Measurements from ENCODE around the gene GALNT3. TPM values are rescaled to one million over a fixed set of nuclear protein-coding genes. Genes with fewer than 3 reads are reported as not detected.

GALNT3 gene
- total RNA-seq, 1 donor from 2014 or later: 1.1 TPM

- no peak for DNase-seq (ENCODE audit: low spot score)
These were observed 47.5 kb downstream of the GALNT3 start for GRCh38 chr2:165746501-165746900.

- no peak for DNase-seq (ENCODE audit: low spot score)
These were observed 48.1 kb downstream of the GALNT3 start for GRCh38 chr2:165745916-165746315.

GRCh38 chr2:165743442-165743841, 50.6 kb downstream of the GALNT3 start:
- DNase-seq (ENCODE audit: low spot score): no peak

- no peak for DNase-seq (ENCODE audit: low spot score)
These were observed 68.6 kb downstream of the GALNT3 start for GRCh38 chr2:165725421-165725820.

- DNase-seq (ENCODE audit: low spot score): no peak
These were observed 73.5 kb downstream of the GALNT3 start for GRCh38 chr2:165720511-165720910.

GRCh38 chr2:165718610-165719210, 75.3 kb downstream of the GALNT3 start:
- no peak for DNase-seq (ENCODE audit: low spot score)

- DNase-seq (ENCODE audit: low spot score): no peak
These were observed 78.0 kb downstream of the GALNT3 start for GRCh38 chr2:165716091-165716490.

GRCh38 chr2:165706960-165707487, 87.0 kb downstream of the GALNT3 start:
- no peak for DNase-seq (ENCODE audit: low spot score)

- no peak for DNase-seq (ENCODE audit: low spot score)
These were observed 92.9 kb downstream of the GALNT3 start for GRCh38 chr2:165701147-165701546.

- DNase-seq (ENCODE audit: low spot score): no peak
These were observed 93.5 kb downstream of the GALNT3 start for GRCh38 chr2:165700531-165700930.

- no peak for DNase-seq (ENCODE audit: low spot score)
These were observed 94.1 kb downstream of the GALNT3 start for GRCh38 chr2:165699946-165700345.

- DNase-seq (ENCODE audit: low spot score): no peak
These were observed 95.6 kb downstream of the GALNT3 start for GRCh38 chr2:165698444-165698884.

GRCh38 chr2:165697748-165698443, 96.2 kb downstream of the GALNT3 start:
- no peak for DNase-seq (ENCODE audit: low spot score)

Other genes starting within 250 kb of the GALNT3 start
- gene TTC21B, start 159.5 kb upstream of the GALNT3 start, total RNA-seq: 13.5 TPM